Neural crest cell (in vitro differentiated cells): ENCODE results near the gene SCN3A. TPM values are rescaled to one million over a fixed set of nuclear protein-coding genes. Genes with fewer than 3 reads are reported as not detected.

Experiments used
- DNase-seq: peaks from one replicate; pipeline ENCODE4 v3.0.0; 2021; ENCODE audit warnings: low read depth, mixed read lengths, low spot score
- H3K27ac Mint-ChIP-seq: one replicate; pipeline ENCODE4 v1.8.0; 2021; ENCODE audit warnings: mild to moderate bottlenecking, mixed read lengths; ENCODE audit not compliant: unreplicated experiment
- H3K27me3 Mint-ChIP-seq: 2 replicates; pipeline ENCODE4 v1.8.0; 2021; ENCODE audit warnings: low read depth, mild to moderate bottlenecking, mixed read lengths
- H3K36me3 Mint-ChIP-seq: 2 replicates; pipeline ENCODE4 v1.8.0; 2021; ENCODE audit warnings: low read depth, mild to moderate bottlenecking, mixed read lengths
- H3K4me1 Mint-ChIP-seq: 2 replicates; pipeline ENCODE4 v1.8.0; 2021; ENCODE audit warnings: mixed read lengths
- H3K4me3 Mint-ChIP-seq: one replicate; pipeline ENCODE4 v1.8.0; 2021; ENCODE audit warnings: mild to moderate bottlenecking, mixed read lengths
- H3K9me3 Mint-ChIP-seq: 2 replicates; pipeline ENCODE4 v1.8.0; 2021; ENCODE audit warnings: mixed read lengths
- long read RNA-seq: library from polyadenylated mRNA; unstranded; transcript quantifications from one replicate; pipeline ENCODE4 v2.0.0, GENCODE V29; 2020
- total RNA-seq: library from RNA; stranded (reverse); gene quantifications from 2 replicates; pipeline ENCODE4 v1.2.1, GENCODE V29; 2021
- TF ChIP-seq, protein P1 (sequence below): fragments of 200-600 bp; sonication (generic); conservative IDR thresholded peaks from 2 replicates; pipeline ENCODE4 v1.5.0; 2021; ENCODE audit warnings: antibody characterized with exemption, mild to moderate bottlenecking

SCN3A gene
- total RNA-seq, result 3.7 and 4.9 TPM in 2 replicates
- long read RNA-seq, partial matches to known transcripts, result 2 of 4 reads
- long read RNA-seq, other reads (novel, unspliced or antisense), result 2 of 4 reads

DNA sequence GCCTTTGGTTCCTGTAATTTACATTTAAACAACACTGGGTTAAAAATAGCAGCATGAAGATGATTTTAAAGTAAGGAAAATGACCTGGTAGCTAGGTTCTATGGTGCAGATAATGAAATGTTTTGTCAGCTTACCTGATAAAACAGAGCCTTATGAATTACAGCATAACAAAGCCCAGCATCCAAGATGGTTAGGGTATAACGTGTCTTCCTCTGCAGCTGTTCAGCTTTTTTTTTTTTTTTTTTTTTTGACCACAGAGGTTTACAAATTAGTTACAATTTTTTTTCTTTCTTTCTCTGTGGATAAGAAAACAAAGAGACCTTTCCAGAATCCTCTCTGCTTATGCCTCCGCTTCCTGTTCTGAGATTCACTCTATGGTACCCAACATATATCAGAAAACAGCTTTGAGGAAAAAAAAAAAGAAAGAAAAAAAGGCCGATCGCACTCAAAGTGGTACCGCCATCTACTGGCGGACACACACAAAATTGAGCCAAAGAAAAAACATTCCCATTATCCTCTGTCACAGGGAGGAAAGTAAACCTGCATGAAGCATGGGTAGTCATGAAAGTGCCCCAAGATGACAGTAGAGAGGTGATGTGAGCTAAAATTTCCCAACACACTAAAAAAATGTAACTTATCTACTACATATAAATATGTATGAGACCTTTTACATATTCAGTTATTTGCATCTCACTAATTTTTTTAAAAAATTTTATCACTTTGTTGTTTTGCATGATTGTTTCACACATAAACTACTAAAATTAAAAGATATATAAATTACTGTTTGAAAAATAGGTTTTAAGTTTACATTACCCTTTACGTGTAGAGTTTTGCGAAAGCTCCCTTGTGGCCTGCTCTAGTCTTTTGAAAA lies at the start of gene SCN3A:
Gene SCN3A (minus strand): TSS at position 362 of the 871 bp plus-strand sequence. CDS start 27,656 bp downstream, outside the sequence.
- H3K9me3 Mint-ChIP-seq, result no peaks in the 10 kb centered on the region
- H3K27ac Mint-ChIP-seq, result no peak within 1 kb of the TSS
- H3K4me1 Mint-ChIP-seq, result peaks cover 6% of the 10 kb centered on the region

DNA sequence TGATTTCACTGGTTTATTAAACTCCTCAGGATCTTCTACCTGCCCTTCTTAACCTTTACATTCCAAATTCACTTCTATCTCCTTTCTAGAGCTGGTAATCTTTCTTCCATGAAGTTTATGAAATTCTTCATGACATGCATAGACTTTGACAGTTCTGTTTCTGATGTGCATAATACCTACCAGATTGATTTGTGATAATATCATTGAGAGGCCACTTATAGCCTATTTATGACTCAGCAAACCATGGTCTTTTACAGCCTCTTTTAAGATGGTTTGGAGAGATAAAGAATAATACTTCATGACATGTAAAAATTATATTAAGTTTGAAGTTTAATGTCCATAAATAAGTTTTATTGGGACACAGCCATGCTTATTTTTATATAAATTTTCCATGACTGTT lies 49.3 kb upstream of the SCN3A start:
- Mint-ChIP-seq H3K36me3 (no peaks in the 10 kb centered on the region), H3K27ac (no peak overlapping the region), H3K4me1 (peaks cover 3% of the 10 kb centered on the region), H3K27me3 (no peaks in the 10 kb centered on the region), H3K4me3 (no peak overlapping the region), H3K9me3 (peaks cover 5% of the 10 kb centered on the region)
- no peak for DNase-seq
- TF ChIP-seq, protein P1, sequence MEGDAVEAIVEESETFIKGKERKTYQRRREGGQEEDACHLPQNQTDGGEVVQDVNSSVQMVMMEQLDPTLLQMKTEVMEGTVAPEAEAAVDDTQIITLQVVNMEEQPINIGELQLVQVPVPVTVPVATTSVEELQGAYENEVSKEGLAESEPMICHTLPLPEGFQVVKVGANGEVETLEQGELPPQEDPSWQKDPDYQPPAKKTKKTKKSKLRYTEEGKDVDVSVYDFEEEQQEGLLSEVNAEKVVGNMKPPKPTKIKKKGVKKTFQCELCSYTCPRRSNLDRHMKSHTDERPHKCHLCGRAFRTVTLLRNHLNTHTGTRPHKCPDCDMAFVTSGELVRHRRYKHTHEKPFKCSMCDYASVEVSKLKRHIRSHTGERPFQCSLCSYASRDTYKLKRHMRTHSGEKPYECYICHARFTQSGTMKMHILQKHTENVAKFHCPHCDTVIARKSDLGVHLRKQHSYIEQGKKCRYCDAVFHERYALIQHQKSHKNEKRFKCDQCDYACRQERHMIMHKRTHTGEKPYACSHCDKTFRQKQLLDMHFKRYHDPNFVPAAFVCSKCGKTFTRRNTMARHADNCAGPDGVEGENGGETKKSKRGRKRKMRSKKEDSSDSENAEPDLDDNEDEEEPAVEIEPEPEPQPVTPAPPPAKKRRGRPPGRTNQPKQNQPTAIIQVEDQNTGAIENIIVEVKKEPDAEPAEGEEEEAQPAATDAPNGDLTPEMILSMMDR, result no peak

More for the DNA sequence above, at the start of gene SCN3A:
- H3K4me3 Mint-ChIP-seq, result peak within 1 kb of the TSS; percentile 79
- TF ChIP-seq, protein P1, result peak; percentile 84
- peak; percentile 55 for DNase-seq
- no peaks in the 10 kb centered on the region for H3K27me3 Mint-ChIP-seq
- no peaks in the 10 kb centered on the region for H3K36me3 Mint-ChIP-seq

DNA sequence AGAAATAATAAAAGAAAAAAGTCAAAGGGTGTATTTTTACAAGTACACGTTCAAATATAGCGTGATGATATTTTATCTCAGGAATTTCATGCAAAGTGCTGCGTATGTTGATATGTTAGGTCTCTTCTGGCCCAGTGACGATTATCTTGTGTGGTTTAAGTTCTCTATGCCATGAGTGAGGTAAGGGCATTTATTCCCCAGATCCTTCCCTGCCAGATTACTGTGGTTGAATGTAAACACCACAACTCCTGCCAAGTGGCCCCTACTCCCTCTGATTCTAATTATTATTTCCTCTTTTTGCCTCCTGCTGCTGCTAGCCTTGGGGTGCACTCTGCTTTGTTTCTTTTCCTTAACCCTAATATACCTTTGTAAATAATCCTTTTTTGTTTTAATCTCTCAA lies 47.5 kb upstream of the SCN3A start:
- Mint-ChIP-seq H3K27me3 (no peaks in the 10 kb centered on the region), H3K9me3 (no peaks in the 10 kb centered on the region), H3K4me1 (no peaks in the 10 kb centered on the region), H3K36me3 (no peaks in the 10 kb centered on the region), H3K4me3 (no peak overlapping the region), H3K27ac (no peak overlapping the region)
- TF ChIP-seq, protein P1, result no peak
- no peak for DNase-seq

DNA sequence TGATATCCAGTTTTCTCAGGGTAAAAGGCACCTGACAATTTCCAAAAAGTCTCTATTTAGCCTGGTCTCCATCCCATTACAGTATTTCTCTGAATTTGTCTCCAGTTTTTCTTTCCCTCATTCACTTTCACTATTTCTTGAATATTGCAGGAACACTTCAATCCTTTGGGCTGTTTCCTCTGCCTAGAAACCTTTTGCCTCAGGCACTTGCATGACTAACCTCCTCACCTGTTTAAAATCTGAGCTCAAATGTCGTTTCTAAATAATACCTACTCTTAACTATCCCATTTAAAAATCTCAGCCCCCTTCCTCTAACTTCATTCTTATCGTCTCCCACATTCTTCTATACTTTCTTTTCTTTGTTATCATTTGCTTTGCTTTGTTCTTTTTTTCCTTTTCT lies 44.4 kb upstream of the SCN3A start:
- no peak for DNase-seq
- H3K4me3 Mint-ChIP-seq, result no peak overlapping the region
- no peak overlapping the region for H3K27ac Mint-ChIP-seq
- no peaks in the 10 kb centered on the region for H3K9me3 Mint-ChIP-seq
- no peaks in the 10 kb centered on the region for H3K36me3 Mint-ChIP-seq
- H3K27me3 Mint-ChIP-seq, result no peaks in the 10 kb centered on the region
- H3K4me1 Mint-ChIP-seq, result no peaks in the 10 kb centered on the region
- TF ChIP-seq, protein P1, result no peak

DNA sequence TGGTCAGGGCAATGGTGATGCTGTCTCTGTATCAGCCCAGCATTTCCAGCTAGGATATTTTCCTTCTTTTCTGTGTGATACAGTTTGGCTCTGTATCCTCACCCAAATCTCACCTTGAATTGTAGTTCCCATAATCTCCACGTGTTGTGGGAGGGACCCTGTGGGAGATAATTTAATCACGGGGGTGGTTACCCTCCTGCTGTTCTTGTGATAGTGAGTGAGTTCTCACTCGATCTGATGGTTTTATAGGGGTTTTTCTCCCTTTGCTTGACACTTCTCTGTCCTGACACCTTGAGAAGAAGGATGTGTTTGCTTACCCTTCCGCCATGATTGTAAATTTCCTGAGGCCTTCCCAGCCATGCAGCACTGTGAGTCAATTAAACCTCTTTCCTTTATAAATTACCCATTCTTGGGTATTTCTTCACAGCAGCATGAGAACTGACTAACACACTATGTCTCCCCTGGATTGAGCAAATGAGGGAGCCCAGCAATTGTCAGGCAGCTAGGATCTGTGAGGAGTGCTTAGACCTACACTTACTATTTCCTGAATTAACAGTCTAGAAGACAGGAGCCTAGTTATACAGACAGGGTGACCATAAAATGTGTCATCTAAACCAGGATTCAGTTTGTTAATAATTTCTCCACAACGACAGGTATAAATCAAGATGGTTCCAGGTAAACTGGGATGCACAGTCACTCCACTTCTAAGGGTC lies 41.4 kb upstream of the SCN3A start:
- no peak for DNase-seq

More for the DNA sequence above, 41.4 kb upstream of the SCN3A start:
- Mint-ChIP-seq H3K36me3 (no peaks in the 10 kb centered on the region), H3K4me3 (no peak overlapping the region), H3K27me3 (no peaks in the 10 kb centered on the region), H3K4me1 (no peaks in the 10 kb centered on the region), H3K9me3 (no peaks in the 10 kb centered on the region), H3K27ac (no peak overlapping the region)
- TF ChIP-seq, protein P1, result no peak
